Psoas muscle (tissue), 8 donors: ENCODE results near the gene PCDH9. TPM values are rescaled to one million over a fixed set of nuclear protein-coding genes. Genes with fewer than 3 reads are reported as not detected.

Source experiments
- ATAC-seq, 4 donors: fragments of 200-7000 bp; cut with Tn5 transposase; one replicate each; pipeline ENCODE4 v1.9.1; 2020; ENCODE audit warnings: moderate library complexity in 3 of 4, mild to moderate bottlenecking in 2 of 4
- DNase-seq, 2 donors: peaks; one replicate each; pipeline ENCODE4 v3.0.0-alpha.2; 2020
- H3K27ac ChIP-seq: fragments of 200-600 bp; one replicate; pipeline ENCODE4 v1.8.0; 2022
- H3K27me3 ChIP-seq, 3 donors: fragments of 200-600 bp in 1 of 3; one replicate each; pipeline versions ENCODE4 v1.6.1 to v1.8.0; 2013 to 2022; ENCODE audit warnings: low read length in 2 of 3, mild to moderate bottlenecking in 2 of 3, moderate library complexity in 1 of 3; ENCODE audit not compliant: insufficient read depth in 3 of 3
- H3K36me3 ChIP-seq, 2 donors: fragments of 200-600 bp in 1 of 2; one replicate each; pipeline versions ENCODE4 v1.6.1 to v1.8.0; 2013 to 2022; ENCODE audit warnings: low read depth in 1 of 2, mild to moderate bottlenecking in 1 of 2, moderate library complexity in 1 of 2; ENCODE audit not compliant: insufficient read depth in 1 of 2
- H3K4me1 ChIP-seq: fragments of 200-600 bp; one replicate; pipeline ENCODE4 v1.8.0; 2022
- H3K4me3 ChIP-seq: fragments of 200-600 bp; one replicate; pipeline ENCODE4 v1.8.0; 2022; ENCODE audit warnings: mild to moderate bottlenecking
- H3K9me3 ChIP-seq: fragments of 200-600 bp; one replicate; pipeline ENCODE4 v1.8.0; 2022
- WGBS, 3 donors: extraction: QIAGEN DNeasy Blood & Tissue Kit; methylation state at CpG; one replicate each; pipeline versions ENCODE4 v1.1.6 to v1.1.7; 2013; 5-methylcytosine and 5-hydroxymethylcytosine counted together
- intact Hi-C, 2 donors: fragments of 100-400 bp; cut with DNase I; formaldehyde crosslinking; loops; one replicate each; pipeline versions ENCODE4 v1.11.0 to v1.14.2; 2022
- polyA plus RNA-seq, 3 donors: library from polyadenylated mRNA; stranded (reverse); fragments of 200-250 nt; gene quantifications; one replicate each; pipeline ENCODE4 v1.2.3, GENCODE V29; 2013
- total RNA-seq, 4 donors: library from RNA; stranded (reverse); fragmentation: NEBNext Ultra II Directional in 2 of 4; extraction: Animal tissue kit (Norgen Biotek cat#: 25700) in 2 of 4; gene quantifications; one replicate each; pipeline versions ENCODE4 v1.2.1 to v1.2.4, GENCODE V29; 2021 to 2023
- TF ChIP-seq, protein P1 (sequence below): fragments of 200-600 bp; IDR thresholded peaks from one replicate; pipeline ENCODE4 v1.8.0; 2022; ENCODE audit warnings: antibody characterized with exemption
- donor health status: healthy with polysubstance abuse.
- donor health status: DM: no; HTN: no; CAD: no; lungs with moderate emphysema.
- donor health status: Bipolar disorder and iron deficiency.
- donor health status: healthy.
- donor health status: DM: yes; HTN: yes; CAD: no.
- donor health status: DM: no; HTN: no; CAD: no.
- donor health status: DM: no; HTN: no; CAD: no.
- donor health status: DM: yes; HTN: yes; CAD: no.

Gene PCDH9
- total and polyA plus RNA-seq, 7 donors = 0.27 to 4.9 (median 2.1) TPM

DNA sequence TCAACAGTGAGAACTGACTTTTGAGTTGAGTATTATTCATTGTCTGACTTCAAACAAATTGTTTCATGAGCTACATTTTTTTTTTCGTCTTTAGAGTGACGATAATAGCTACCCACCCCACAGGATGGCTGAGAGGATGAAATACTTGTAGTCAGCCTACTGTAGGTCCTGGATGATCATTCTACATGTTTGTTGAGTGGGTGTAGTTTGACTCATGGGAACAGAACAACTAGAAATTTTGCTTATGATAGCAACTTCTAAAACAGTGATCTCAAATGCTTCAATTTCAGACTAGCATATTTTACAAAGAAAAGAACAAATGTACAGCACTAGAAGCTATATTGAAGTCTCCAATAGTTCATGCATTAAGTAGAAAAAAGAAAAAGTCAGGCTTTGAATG, 651.8 kb downstream of the PCDH9 start:
- no peaks in the 10 kb centered on the region for H3K27me3 ChIP-seq
- H3K9me3 ChIP-seq = no peaks in the 10 kb centered on the region
- intact Hi-C loops = no loop called here
- 70 to 85% (median 80%) methylated on average over 2 of the region's 2 CpGs for WGBS, 3 donors
- ATAC-seq (no peak), DNase-seq (no peak)
- no peak overlapping the region for H3K27ac ChIP-seq
- H3K4me3 ChIP-seq = no peak overlapping the region
- no peaks in the 10 kb centered on the region for H3K36me3 ChIP-seq
- no peaks in the 10 kb centered on the region for H3K4me1 ChIP-seq
- TF ChIP-seq, protein P1, sequence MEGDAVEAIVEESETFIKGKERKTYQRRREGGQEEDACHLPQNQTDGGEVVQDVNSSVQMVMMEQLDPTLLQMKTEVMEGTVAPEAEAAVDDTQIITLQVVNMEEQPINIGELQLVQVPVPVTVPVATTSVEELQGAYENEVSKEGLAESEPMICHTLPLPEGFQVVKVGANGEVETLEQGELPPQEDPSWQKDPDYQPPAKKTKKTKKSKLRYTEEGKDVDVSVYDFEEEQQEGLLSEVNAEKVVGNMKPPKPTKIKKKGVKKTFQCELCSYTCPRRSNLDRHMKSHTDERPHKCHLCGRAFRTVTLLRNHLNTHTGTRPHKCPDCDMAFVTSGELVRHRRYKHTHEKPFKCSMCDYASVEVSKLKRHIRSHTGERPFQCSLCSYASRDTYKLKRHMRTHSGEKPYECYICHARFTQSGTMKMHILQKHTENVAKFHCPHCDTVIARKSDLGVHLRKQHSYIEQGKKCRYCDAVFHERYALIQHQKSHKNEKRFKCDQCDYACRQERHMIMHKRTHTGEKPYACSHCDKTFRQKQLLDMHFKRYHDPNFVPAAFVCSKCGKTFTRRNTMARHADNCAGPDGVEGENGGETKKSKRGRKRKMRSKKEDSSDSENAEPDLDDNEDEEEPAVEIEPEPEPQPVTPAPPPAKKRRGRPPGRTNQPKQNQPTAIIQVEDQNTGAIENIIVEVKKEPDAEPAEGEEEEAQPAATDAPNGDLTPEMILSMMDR = no peak

DNA sequence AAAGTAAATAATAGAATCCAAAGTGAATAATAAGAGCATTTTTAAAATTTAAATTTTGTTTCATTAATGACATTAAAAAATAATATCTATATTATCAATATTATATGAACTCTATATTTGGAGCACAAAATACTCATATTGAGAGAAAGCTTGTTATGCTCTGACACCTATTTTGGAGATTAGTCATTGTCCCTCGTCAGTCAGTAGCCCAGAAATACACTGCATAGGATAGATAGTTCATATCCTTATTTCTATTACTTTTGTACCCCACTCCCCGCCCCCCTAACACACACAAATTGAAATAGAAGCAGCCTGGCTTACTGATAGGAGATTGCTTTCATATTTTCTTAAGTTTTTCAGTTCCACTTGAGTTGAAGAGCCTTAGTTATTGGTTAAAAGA, 652.8 kb downstream of the PCDH9 start:
- ATAC-seq = no peak
- Histone ChIP-seq H3K9me3 (no peaks in the 10 kb centered on the region), H3K27ac (no peak overlapping the region), H3K36me3 (no peaks in the 10 kb centered on the region), H3K4me3 (no peak overlapping the region), H3K27me3 (no peaks in the 10 kb centered on the region), H3K4me1 (no peaks in the 10 kb centered on the region)
- intact Hi-C loops = no loop called here
- DNase-seq = no peak
- WGBS, 3 donors = 70 to 87% (median 79%) methylated on average over 2 of the region's 2 CpGs
- TF ChIP-seq, protein P1 = no peak

- TF ChIP-seq, protein P1 = no peak
- DNase-seq (no peak), ATAC-seq (no peak)
- H3K4me1 ChIP-seq = no peaks in the 10 kb centered on the region
- no peaks in the 10 kb centered on the region for H3K36me3 ChIP-seq
- intact Hi-C loops = no loop called here
- no peaks in the 10 kb centered on the region for H3K9me3 ChIP-seq
- no peak overlapping the region for H3K27ac ChIP-seq
- 71 to 82% (median 79%) methylated on average over 1 of the region's 1 CpG for WGBS, 3 donors
- no peaks in the 10 kb centered on the region for H3K27me3 ChIP-seq
- H3K4me3 ChIP-seq = no peak overlapping the region
Measured at GRCh38 chr13:66576381-66576780, 653.8 kb downstream of the PCDH9 start.

DNA sequence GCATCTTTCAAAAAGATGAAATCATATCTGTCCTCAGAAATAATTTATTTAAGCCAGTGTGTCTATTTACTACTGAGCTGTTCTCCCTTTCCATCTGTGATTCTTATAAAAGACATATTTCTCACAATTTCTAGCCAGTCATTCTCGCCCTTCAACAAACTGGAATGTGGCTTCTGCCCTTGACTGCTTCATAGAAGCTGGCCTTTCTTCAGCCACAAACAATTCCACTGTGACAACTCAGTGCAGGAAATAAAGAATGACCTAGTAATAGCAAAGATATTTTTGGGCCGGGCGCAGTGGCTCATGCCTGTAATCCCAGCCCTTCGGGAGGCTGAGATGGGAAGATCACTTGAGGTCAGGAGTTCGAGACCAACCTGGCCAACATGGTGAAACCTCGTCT, 655.5 kb downstream of the PCDH9 start:
- H3K27me3 ChIP-seq = no peaks in the 10 kb centered on the region
- no peaks in the 10 kb centered on the region for H3K4me1 ChIP-seq
- intact Hi-C loops = no loop called here
- H3K27ac ChIP-seq = no peak overlapping the region
- WGBS, 3 donors = 48 to 55% (median 52%) methylated on average over 6 of the region's 6 CpGs
- DNase-seq = no peak
- ATAC-seq = no peak
- no peaks in the 10 kb centered on the region for H3K9me3 ChIP-seq
- no peak overlapping the region for H3K4me3 ChIP-seq
- TF ChIP-seq, protein P1 = no peak
- no peaks in the 10 kb centered on the region for H3K36me3 ChIP-seq

DNA sequence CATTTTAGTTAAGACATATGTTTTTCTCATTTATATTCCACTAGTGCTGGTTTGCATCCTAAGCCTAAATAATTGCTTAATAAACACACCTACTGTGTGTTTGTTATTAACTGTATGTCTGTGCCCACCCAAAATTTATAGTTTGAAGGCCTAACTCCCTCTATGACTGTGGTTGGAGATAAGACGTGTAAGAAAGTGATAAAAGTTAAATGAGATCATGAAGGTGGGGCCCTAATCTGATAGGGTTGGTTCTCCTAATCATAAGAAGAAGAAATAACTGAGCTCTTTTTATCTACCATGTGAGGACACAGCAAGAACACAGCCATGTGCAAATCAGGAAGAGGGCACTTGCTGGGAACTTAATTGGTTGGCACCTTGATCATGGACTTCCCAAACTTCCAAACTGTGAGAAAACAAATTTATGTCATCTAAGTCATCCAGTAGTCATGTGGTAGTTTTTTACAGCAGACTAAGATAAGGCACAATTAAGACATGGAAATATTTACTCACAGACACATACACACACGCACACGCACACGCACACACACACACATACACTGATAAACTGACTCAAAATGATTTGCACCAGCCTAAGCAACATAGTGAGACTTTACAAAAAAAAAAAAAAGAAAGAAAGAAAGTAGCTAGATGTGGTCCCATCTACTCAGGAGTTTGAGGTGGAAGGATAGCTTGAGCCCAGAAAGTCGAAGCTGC, 662.1 kb downstream of the PCDH9 start:
- Histone ChIP-seq H3K27ac (no peak overlapping the region), H3K27me3 (no peaks in the 10 kb centered on the region), H3K9me3 (no peaks in the 10 kb centered on the region), H3K4me3 (no peak overlapping the region), H3K36me3 (no peaks in the 10 kb centered on the region), H3K4me1 (no peaks in the 10 kb centered on the region)
- DNase-seq (no peak), ATAC-seq (no peak)
- WGBS, 3 donors = 86 to 97% (median 92%) methylated on average over 5 of the region's 5 CpGs
- TF ChIP-seq, protein P1 = no peak
- intact Hi-C loops = no loop called here
